GM12872 (cell line): ENCODE measurements around the gene CASP12.

Source experiments
- TF ChIP-seq, protein P1 (sequence below): IDR thresholded peaks from 3 replicates; pipeline ENCODE4 v1.5.1; 2011; ENCODE audit warnings: low read depth, mild to moderate bottlenecking, low read length, moderate library complexity; ENCODE audit not compliant: insufficient read depth

The CASP12 gene

DNA sequence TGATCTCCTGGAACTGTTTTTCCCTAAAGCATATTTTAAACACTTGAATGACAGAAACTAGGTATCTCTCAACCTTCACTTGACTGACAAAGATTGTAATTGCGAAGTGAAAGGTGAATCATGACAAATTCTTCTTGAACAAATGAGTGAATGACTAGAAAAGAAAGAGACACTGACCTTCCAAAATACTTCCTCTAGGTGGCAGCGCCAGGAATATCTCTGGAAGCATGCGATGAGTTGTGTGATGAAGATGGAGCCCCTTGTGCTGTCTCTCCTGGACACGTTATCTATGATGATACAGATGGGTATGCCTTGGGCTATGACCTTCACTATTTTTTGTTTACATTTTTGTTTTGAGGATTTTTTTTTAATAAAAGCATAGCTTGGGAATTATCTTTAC, 7.0 kb upstream of the CASP12 start:
- TF ChIP-seq, protein P1, sequence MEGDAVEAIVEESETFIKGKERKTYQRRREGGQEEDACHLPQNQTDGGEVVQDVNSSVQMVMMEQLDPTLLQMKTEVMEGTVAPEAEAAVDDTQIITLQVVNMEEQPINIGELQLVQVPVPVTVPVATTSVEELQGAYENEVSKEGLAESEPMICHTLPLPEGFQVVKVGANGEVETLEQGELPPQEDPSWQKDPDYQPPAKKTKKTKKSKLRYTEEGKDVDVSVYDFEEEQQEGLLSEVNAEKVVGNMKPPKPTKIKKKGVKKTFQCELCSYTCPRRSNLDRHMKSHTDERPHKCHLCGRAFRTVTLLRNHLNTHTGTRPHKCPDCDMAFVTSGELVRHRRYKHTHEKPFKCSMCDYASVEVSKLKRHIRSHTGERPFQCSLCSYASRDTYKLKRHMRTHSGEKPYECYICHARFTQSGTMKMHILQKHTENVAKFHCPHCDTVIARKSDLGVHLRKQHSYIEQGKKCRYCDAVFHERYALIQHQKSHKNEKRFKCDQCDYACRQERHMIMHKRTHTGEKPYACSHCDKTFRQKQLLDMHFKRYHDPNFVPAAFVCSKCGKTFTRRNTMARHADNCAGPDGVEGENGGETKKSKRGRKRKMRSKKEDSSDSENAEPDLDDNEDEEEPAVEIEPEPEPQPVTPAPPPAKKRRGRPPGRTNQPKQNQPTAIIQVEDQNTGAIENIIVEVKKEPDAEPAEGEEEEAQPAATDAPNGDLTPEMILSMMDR: no peak

DNA sequence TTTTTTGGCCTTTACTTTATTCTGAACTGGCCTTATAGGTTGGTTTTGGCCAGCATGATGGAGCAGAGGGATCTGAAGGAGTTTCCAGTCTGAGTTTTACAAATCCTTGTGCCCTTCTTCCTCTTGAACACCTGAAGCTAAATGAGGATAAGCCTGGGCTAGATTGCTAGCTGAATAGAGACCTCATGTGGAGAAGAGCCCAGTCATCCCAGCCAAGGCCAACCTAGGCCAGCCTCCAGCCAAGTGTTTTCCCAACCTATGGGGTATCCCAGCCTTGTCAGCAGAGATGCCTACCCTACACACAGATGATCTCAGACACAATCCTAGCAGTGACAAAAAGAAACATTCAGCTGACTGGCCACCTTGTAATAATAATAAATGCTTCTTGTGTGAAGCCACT, 966 bp upstream of the CASP12 start:
- TF ChIP-seq, protein P1: no peak

DNA sequence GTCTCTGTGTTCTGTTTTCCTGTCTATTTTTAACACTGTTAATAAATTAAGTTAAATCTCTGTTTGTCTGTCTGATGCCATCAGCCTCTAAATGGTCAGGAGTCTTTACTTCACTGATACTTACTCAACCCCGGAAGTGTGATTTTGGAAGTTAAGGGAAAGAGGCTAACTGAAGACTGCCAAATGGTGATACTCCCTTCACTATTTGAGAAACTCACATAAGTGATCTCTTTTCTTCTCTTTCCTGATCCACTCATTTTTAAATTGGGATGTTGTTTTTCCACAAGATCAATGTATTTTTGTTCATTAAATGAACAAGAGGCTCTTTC, 389 bp upstream of the CASP12 start:
- TF ChIP-seq, protein P1: no peak

DNA sequence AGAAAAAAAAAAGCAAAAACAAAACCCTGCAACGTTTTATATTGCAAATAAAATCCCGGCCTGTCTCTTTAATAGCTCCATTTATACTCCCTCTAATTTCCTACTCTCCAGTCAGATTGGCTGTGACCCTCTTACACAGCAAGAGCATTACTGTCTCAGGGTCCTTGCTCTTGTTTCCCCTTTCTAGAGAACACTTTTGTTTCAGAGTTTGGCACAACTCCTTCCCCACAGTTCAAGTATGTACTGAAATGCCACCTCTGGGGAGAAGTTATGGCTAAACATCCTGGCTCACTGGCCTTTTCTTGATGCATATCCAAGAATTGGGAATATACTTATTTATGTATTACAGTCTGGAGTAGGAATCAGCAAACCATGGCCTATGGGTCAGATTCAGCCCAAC, 2.6 kb downstream of the CASP12 start:
- TF ChIP-seq, protein P1: no peak

DNA sequence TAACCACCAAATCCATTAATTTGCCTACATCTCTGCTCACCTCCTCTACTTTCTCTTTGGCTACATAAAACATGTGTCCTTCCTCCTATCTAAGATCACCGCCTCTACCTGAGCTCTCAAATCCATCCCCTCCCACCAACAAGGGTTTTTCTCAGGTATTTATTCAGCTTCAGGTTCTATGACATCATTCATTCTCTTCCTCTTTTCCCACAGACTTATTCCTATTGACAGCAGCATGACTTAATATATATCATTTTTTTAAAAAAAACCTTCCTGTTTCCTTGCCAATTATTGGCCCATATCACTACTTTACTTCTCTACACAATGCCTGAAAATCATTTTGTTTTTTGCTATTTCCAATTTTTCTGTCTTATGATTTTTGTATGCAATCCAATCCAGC, 4.4 kb downstream of the CASP12 start:
- TF ChIP-seq, protein P1: no peak

DNA sequence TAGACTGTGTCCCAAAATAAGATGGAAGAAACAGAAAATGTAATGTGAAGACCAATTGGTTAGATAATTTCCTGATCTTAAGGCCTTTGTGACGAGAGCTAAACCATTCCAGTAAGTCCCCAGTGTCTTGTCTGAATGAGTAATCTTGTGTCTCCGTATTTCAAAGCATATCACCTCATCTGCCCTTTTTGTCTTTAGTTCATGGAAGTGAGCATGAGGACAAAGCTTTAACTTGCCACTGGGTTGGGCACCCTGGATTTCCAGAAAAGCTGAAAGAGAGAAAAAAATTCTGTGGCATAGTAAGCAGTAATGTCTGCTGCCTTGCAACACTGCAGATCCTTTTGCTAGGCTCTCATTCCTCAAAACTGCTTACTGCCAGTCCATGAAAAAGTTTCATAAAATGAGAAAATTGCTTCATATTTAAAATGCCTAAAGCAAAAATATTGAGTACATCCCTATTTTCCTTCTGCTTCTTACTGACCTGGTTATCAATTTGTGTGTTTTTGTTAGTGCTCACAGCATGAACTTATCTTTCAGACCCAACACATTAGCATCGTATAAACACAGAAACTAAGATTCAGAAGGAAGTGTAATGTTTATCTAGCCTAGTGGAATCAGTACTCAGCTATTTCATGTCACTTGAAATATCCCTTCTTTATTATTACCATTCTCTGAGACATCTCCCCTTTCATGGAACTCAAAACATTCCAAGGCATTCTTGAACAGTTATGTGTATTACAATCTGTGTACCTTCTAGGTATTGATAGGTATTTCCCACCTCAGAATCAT, 5.3 kb downstream of the CASP12 start:
- TF ChIP-seq, protein P1: no peak

DNA sequence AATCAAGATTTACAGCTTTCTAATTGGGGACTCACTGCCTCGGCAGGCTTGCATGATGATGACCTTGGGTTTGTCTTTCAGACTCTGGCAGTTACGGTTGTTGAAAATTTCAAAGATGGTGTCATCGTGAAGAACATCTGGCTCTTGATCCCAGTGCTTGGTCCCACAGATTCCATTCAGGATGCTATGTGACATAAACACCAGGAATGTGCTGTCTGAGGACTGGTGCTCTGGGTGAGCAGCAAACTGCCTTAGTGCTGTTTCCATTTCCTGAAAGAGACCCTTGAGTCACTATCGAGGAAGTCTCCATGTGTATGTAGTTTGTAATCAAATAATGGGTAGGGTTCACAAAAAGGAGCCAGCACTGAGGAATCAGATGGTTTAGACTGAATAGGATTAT, 7.1 kb downstream of the CASP12 start:
- TF ChIP-seq, protein P1: no peak
